Measurements from ENCODE around the gene SLC34A1.
"Not testable (repeated sequence)": the region's sequence is repeated elsewhere in the genome, so short reads cannot be mapped to it uniquely, and the experiment has no call there.

SLC34A1 gene

DNA sequence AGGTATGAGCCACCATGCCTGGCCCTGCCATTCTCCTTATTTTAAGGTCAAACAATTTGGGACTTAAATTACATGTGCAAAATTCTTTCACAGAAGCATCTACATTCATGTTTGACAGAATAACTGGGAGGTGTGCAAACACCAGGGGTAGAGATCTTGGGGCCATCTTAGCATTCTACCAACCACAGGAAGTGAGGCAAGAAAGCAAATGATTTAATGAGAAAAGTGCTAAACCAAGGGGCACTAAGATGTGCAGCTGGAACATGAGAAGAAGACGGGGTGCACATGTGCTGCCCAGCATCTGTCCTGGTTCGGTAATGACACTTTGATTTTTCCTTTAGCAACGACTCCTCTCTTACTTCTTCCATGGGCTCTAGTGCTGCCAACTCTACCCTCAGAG is 26.3 kb downstream of the SLC34A1 start:
- FAIRE-seq, result no peak
- no peak for TF ChIP-seq POLR2A (IDR thresholded peaks at IDR 0.05; ENCODE audit: low read depth, low read length)
- DNase-seq (ENCODE audit: insufficient read length, low spot score), result no peak

- DNase-seq (ENCODE audit: insufficient read length, low spot score), result no peak
- TF ChIP-seq POLR2A (IDR thresholded peaks at IDR 0.05; ENCODE audit: low read depth, low read length), result no peak
- no peak for FAIRE-seq
Observed at GRCh38 chr5:177412603-177413233, 28.5 kb downstream of the SLC34A1 start.

- FAIRE-seq, result no peak
- no peak for DNase-seq (ENCODE audit: insufficient read length, low spot score)
- TF ChIP-seq POLR2A (IDR thresholded peaks at IDR 0.05; ENCODE audit: low read depth, low read length), result no peak
Observed at GRCh38 chr5:177414481-177414880, 30.2 kb downstream of the SLC34A1 start.

- DNase-seq (ENCODE audit: insufficient read length, low spot score); FAIRE-seq: not testable (repeated sequence)
Observed at GRCh38 chr5:177417081-177417480, 32.8 kb downstream of the SLC34A1 start.

DNA sequence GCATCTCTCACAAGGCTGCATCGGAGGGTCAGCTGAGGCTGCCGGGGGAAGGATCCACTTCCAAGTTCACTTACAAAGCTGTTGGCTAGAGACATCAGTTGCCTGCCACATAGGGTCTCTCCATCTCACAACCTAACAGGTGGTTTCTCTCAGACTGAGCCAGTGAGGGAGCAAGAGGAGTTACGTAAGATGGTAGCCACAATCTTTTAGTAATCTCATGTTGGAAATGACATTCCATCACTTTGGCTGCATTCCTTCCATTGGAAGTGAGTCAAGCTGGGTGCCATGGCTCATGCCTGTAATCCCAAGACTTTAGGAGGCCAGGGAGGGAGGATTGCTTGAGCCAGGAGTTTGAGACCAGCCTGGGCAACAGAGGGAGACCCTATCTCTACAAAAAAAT is 34.8 kb downstream of the SLC34A1 start:
- no peak for TF ChIP-seq POLR2A (IDR thresholded peaks at IDR 0.05; ENCODE audit: low read depth, low read length)
- no peak for DNase-seq (ENCODE audit: insufficient read length, low spot score)
- FAIRE-seq, result no peak

GRCh38 chr5:177420472-177420871 is 36.2 kb downstream of the SLC34A1 start:
- DNase-seq (ENCODE audit: insufficient read length, low spot score); FAIRE-seq: not testable (repeated sequence)

- TF ChIP-seq POLR2A (IDR thresholded peaks at IDR 0.05; ENCODE audit: low read depth, low read length), result no peak
- no peak for DNase-seq (ENCODE audit: insufficient read length, low spot score)
- FAIRE-seq, result no peak
Observed at GRCh38 chr5:177421062-177421798, 37.0 kb downstream of the SLC34A1 start.

DNA sequence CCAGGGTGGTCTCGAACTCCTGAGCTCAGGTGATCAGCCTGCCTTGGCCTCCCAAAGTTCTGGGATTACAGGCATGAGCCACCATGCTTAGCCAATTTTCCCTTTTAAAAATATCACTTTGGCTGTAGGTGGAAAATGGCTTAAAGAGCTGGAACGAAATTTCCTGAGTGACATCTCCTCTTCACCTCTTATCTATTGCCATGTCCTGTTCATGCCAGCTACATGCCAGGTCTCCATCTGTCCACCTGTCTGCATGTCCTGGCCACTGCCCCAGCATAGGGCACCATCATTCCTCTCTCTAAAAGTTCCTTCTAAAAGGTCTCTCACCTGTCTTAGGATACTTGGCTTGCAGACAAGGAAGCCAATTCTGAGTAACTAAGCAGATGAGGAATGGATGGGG is 39.4 kb downstream of the SLC34A1 start:
- no peak for DNase-seq (ENCODE audit: insufficient read length, low spot score)
- TF ChIP-seq POLR2A (IDR thresholded peaks at IDR 0.05; ENCODE audit: low read depth, low read length), result no peak
- FAIRE-seq, result no peak

DNA sequence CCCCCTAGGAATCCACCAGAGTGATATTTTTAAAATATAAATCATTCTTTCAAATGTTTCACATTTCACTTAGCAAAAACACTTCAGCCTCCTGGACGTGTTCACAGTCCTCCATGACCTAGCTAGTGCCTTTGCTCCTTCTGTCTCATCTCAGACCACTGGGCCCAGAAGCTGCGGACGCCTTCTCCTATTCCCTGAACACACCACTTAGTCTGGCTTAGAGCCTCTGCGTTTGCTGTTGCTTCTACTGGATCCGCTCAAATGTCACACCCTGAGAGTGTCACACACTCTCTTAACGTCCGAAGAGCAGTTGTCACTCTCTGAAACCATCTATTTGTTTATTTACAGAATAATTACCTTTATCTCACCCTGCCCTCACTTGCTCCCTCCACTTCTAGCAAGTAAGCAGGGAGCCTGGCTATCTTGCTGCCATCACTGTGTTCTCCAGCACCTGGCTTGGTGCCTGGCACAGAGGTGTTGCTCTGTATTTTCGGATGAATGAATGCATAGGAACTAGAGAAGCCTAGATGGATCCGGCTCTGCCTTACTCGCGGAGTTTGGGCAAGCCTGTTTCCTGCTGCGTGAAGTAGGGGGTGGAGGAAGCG is 41.1 kb downstream of the SLC34A1 start:
- no peak for DNase-seq (ENCODE audit: insufficient read length, low spot score)

DNA sequence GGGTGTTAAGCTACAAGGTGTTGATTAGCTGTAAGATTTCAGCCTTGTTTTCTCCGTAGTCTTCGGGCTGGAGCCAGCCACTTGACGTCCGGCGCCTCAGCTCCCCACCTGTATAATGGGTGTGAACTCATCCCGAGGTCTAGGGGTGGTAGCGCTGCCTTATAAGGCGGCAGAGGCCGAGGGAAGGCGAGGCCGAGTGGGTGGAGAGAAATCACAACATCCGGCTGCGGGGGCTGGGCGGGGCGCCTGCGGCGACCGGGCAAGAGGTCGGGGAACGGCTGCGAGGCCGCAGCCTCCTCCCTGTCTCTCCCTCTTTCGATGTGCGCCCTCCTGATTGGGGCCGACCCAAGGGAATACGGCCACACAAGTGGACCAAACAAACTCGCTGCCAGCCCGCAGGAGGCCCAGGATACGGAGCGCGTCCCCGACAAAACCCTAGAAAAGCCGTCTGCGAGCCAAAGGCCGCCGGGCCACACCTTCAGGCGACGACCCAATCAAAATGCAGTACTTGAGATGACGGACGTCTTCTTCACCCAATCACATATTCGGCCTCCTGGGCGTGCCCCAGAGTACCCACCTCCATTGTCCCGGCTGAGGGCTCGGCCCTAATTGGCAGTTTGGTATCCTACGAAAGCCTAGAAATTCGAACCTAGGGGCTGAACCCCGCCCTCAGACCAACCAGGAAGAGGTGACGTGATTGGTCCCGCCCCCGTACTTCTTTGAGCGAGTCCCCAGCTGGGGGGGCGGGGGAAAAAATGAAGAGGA is 41.7 kb downstream of the SLC34A1 start:
- DNase-seq (ENCODE audit: insufficient read length, low spot score), result peak; percentile 99
- peak; percentile 41 for FAIRE-seq
- peak; percentile 65 for TF ChIP-seq POLR2A (IDR thresholded peaks at IDR 0.05; ENCODE audit: low read depth, low read length)

More for the DNA sequence above, 41.1 kb downstream of the SLC34A1 start:
- TF ChIP-seq POLR2A (IDR thresholded peaks at IDR 0.05; ENCODE audit: low read depth, low read length), result no peak
- no peak for FAIRE-seq

DNA sequence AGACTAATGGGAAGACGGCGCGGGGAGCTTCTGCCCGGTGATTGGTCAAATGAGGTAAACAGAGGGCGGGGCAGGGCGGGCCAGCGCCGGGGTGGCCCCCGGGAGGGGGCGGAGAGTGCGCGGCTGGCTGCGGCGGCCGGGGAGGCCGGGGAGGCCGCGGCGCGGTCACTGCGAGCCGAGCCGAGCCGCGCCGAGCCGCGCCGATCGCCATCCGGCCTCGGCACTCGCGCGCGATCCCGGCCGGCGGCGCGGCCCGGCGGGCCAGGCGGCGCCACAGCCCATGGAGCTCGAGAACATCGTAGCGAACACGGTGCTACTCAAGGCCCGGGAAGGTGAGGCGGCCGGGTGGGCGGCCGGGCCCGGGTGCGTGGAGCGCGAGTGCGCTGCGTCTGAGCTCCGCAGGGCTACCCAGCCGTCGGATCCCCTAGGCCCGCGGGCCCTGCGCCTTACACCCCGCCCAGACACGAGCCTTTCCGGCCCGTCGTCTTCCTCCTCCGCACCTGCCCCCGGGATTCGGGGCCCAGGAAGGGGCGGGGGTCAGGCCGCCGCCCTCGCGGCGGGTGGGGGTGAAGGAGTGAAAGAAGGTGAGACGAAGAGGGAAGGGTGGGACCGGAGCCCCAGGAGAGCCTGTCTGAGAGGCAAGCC is 42.5 kb downstream of the SLC34A1 start, which contains the start of gene GRK6:
GRK6 (plus strand) TSS at position 111 of the 645 bp plus-strand sequence; CDS start at position 281, 170 bp downstream.
- FAIRE-seq, result no peak
- peak; percentile 81 for TF ChIP-seq POLR2A (IDR thresholded peaks at IDR 0.05; ENCODE audit: low read depth, low read length)
- DNase-seq (ENCODE audit: insufficient read length, low spot score), result peak; percentile 53

GRCh38 chr5:177427211-177427822 is 43.1 kb downstream of the SLC34A1 start:
- DNase-seq (ENCODE audit: insufficient read length, low spot score) (no peak), FAIRE-seq (no peak)
- TF ChIP-seq POLR2A (IDR thresholded peaks at IDR 0.05; ENCODE audit: low read depth, low read length), result no peak

- DNase-seq (ENCODE audit: insufficient read length, low spot score) (no peak), FAIRE-seq (no peak)
- TF ChIP-seq POLR2A (IDR thresholded peaks at IDR 0.05; ENCODE audit: low read depth, low read length), result no peak
Observed at GRCh38 chr5:177427919-177428573, 43.8 kb downstream of the SLC34A1 start.
